HUES48 (cell line): ENCODE data around the gene CNBD2.
"Not testable (repeated sequence)": the region's sequence is repeated elsewhere in the genome, so short reads cannot be mapped to it uniquely, and the experiment has no call there.

Source experiments
- H3K27ac ChIP-seq: one replicate; pipeline ENCODE4 v1.7.0; 2013; ENCODE audit warnings: low read depth, low read length, inconsistent platforms
- H3K27me3 ChIP-seq: 2 replicates; pipeline ENCODE4 v1.6.1; 2013; ENCODE audit warnings: mild to moderate bottlenecking, low read length; ENCODE audit not compliant: control insufficient read depth, insufficient read depth
- H3K36me3 ChIP-seq: 2 replicates; pipeline ENCODE4 v1.6.1; 2013; ENCODE audit warnings: low read length; ENCODE audit not compliant: control insufficient read depth, insufficient read depth
- H3K4me1 ChIP-seq: 2 replicates; pipeline ENCODE4 v1.6.1; 2013; ENCODE audit warnings: mild to moderate bottlenecking, low read length; ENCODE audit not compliant: control insufficient read depth, insufficient read depth
- H3K4me3 ChIP-seq: 2 replicates; pipeline ENCODE4 v1.5.1; 2013; ENCODE audit warnings: mild to moderate bottlenecking, low read depth, low read length
- H3K9ac ChIP-seq: 2 replicates; pipeline ENCODE4 v1.6.1; 2013; ENCODE audit warnings: mild to moderate bottlenecking, low read depth, low read length, moderate library complexity
- H3K9me3 ChIP-seq: 2 replicates; pipeline ENCODE4 v1.6.1; 2013; ENCODE audit warnings: low read length; ENCODE audit not compliant: control insufficient read depth, insufficient read depth

Gene CNBD2

DNA sequence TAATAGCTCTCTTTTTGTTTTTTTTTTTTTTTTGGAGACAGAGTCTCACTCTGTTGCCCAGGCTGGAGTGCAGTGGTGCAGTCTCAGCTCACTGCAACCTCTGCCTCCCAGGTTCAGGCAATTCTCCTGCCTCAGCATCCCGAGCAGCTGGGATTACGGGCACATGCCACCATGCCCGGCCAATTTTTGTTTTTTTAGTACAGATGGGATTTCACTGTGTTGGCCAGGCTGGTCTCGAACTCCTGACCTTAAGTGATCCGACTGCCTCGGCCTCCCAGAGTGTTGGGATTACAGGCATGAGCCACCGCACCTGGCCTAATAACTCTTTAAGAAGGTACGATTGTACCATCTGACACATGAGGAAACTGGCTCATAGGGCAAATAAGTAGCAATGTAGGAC lies 28.1 kb downstream of the CNBD2 start:
- H3K9me3 ChIP-seq, H3K27me3 ChIP-seq, H3K9ac ChIP-seq, H3K4me3 ChIP-seq, H3K27ac ChIP-seq, H3K4me1 ChIP-seq, H3K36me3 ChIP-seq: not testable (repeated sequence)

DNA sequence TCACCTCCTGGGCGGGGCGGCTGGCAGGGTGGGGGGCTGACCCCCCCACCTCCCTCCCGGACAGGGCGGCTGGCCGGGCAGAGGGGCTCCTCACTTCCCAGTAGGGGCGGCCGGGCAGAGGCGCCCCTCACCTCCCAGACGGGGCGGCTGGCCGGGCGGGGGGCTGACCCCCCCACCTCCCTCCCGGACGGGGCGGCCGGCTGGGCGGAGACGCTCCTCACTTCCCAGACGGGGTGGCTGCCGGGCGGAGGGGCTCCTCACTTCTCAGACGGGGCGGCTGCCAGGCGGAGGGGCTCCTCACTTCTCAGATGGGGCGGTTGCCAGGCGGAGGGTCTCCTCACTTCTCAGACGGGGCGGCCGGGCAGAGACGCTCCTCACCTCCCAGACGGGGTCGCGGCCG lies 32.9 kb downstream of the CNBD2 start:
- not testable (repeated sequence) for H3K9ac ChIP-seq, H3K27me3 ChIP-seq

DNA sequence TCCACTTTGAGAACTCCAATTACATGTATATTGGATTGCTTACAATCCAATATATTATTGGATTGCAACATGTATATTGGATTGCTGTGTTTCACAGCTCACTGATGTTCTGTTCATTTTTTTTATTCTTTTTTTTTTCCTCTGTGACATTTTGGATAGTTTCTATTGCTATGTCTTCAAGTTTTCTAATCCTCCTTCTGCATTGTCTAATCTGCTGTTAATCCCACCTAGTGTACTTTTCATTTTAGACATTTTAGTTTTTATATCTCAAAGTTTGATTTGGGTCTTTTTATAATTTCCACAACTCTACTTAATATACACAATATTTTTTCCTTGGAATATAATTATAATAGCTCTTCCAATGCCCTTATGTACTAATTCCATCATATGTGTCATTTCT lies 34.5 kb downstream of the CNBD2 start:
- H3K27ac ChIP-seq, result no peak overlapping the region
- no peaks in the 10 kb centered on the region for H3K4me1 ChIP-seq
- H3K27me3 ChIP-seq, result no peaks in the 10 kb centered on the region
- H3K9me3 ChIP-seq, result peaks cover 14% of the 10 kb centered on the region; the same call in 1 of the 2 replicates
- no peaks in the 10 kb centered on the region for H3K36me3 ChIP-seq
- H3K9ac ChIP-seq, result no peak overlapping the region
- no peak overlapping the region for H3K4me3 ChIP-seq

More for the DNA sequence above, 32.9 kb downstream of the CNBD2 start:
- not testable (repeated sequence) for H3K4me1 ChIP-seq, H3K4me3 ChIP-seq, H3K27ac ChIP-seq, H3K36me3 ChIP-seq
- H3K9me3 ChIP-seq, result peaks cover 14% of the 10 kb centered on the region; the same call in 1 of the 2 replicates

DNA sequence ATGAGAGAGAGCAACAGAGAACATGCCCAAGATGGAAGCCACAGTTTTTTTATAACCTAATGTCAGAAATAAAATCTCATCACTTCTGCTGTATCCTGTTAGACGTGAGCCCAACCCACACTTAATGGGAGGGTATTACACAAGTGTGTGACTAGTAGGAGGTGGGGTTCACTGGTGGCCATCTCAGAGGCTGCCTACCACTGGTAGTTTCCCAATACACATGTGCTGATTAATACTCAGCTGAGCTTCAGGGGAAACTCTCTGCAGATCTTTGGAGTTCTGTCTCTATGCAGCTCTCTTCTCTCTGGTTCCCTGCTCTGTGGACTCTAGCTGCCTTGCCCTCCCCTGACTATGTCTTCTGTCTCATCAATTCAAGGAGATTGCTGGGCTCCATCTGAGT lies 35.7 kb downstream of the CNBD2 start:
- no peak overlapping the region for H3K9ac ChIP-seq
- H3K36me3 ChIP-seq, result no peaks in the 10 kb centered on the region
- no peak overlapping the region for H3K4me3 ChIP-seq
- H3K9me3 ChIP-seq, result peaks cover 14% of the 10 kb centered on the region; the same call in 1 of the 2 replicates
- H3K4me1 ChIP-seq, result no peaks in the 10 kb centered on the region
- no peak overlapping the region for H3K27ac ChIP-seq
- H3K27me3 ChIP-seq, result no peaks in the 10 kb centered on the region

DNA sequence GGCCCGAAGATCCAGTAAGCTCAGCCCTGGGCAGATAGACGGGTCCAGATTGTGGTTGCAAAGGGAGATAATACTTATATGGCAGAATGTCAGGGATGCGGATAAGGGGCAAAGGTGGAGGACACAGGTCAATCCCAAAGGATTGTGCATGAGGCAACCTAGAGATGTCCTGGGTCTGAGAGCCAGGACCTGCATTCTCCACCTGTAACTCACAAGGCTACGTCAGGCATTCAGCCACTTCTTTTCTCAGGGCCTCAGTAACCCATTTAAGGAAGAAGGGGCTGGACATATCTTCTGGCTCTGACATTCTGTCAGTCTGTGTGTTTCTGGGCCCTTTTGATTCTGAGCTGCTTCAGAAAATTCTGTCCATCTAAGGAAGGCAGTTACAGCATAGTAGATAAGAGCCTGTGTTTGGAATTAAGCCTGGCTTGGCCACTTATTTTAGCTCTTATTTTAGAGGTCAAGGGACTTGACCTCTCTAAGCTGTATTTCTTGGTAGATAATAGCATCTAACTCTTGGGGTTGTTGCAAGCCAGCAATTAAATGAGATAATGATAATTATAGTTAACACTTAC lies 40.2 kb downstream of the CNBD2 start:
- Histone ChIP-seq H3K27me3 (no peaks in the 10 kb centered on the region), H3K9me3 (peaks cover 1% of the 10 kb centered on the region; the same call in 1 of the 2 replicates), H3K36me3 (no peaks in the 10 kb centered on the region), H3K27ac (no peak overlapping the region), H3K4me1 (no peaks in the 10 kb centered on the region), H3K4me3 (no peak overlapping the region), H3K9ac (no peak overlapping the region)

DNA sequence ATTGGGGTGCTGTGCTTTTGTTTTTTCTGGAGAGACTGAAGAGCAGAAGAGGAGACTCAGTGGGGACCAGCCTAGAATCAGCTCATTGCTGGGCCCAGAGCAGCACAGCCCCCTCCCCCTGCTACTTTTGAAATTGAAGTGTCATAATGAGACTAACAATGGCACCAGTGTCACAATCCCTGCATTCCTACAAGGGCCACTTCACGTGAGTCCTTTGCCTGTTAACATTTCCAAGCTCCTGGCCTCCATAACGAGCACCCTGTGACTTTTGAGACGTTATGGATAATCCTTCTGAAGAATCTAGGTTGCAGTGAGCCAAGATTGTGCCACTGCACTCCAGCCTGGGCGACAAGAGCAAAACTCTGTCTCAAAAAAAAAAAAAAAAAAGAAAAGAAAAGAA lies 41.7 kb downstream of the CNBD2 start:
- Histone ChIP-seq H3K9me3 (no peaks in the 10 kb centered on the region), H3K27ac (no peak overlapping the region), H3K27me3 (no peaks in the 10 kb centered on the region), H3K36me3 (no peaks in the 10 kb centered on the region), H3K4me1 (no peaks in the 10 kb centered on the region), H3K9ac (no peak overlapping the region), H3K4me3 (no peak overlapping the region)

DNA sequence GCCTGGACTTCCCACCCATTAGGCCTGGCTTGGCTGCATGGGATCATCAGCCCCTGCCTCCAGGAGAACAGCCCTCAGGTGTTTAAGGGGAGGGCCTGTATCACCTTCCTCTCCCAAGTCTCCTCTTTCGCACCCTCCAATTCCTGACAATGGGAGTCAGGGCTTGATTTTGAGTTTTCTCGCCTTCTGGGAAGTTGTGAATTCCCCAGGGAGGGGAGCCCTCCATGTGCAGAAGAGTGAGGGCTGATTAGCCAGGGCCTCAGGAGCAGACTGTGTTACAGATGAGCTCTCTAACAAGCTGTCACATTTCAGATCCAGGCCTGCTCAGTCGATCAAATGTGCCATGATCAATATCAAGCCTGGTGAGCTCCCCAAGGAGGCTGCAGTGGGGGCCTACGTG lies 42.4 kb downstream of the CNBD2 start:
- Histone ChIP-seq H3K36me3 (no peaks in the 10 kb centered on the region), H3K4me3 (no peak overlapping the region), H3K27me3 (no peaks in the 10 kb centered on the region), H3K4me1 (no peaks in the 10 kb centered on the region), H3K9ac (no peak overlapping the region), H3K27ac (no peak overlapping the region), H3K9me3 (no peaks in the 10 kb centered on the region)

DNA sequence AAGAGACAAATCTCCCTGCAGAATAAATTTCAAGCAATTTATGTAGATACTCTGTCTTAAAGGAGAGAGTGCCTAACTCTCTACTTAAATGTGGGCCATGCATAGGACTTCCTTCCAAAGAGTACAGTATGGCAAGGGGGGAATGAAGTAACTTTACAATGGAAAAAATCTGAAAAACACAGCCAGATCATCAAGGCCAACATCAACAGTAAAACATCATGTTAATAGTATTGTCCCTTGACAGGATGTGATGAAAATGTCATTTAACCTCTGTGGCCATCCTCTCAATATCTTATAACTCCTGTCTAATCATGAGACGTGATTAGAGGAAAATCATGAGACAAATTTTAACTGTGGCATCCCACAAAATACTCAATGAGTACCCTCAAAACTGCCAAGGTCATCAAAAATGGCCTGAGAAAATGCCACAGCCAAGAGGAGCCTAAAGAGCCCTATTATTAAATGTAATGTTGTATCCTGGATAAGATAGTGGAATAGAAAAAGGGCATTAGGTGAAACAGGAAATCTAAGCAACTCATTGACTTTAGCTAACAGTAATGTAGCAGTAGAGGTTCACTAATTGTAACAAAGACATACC lies 47.5 kb downstream of the CNBD2 start:
- Histone ChIP-seq H3K4me1 (peaks cover 13% of the 10 kb centered on the region), H3K9me3 (no peaks in the 10 kb centered on the region), H3K27me3 (no peaks in the 10 kb centered on the region), H3K27ac (no peak overlapping the region), H3K9ac (no peak overlapping the region), H3K36me3 (no peaks in the 10 kb centered on the region), H3K4me3 (no peak overlapping the region)

DNA sequence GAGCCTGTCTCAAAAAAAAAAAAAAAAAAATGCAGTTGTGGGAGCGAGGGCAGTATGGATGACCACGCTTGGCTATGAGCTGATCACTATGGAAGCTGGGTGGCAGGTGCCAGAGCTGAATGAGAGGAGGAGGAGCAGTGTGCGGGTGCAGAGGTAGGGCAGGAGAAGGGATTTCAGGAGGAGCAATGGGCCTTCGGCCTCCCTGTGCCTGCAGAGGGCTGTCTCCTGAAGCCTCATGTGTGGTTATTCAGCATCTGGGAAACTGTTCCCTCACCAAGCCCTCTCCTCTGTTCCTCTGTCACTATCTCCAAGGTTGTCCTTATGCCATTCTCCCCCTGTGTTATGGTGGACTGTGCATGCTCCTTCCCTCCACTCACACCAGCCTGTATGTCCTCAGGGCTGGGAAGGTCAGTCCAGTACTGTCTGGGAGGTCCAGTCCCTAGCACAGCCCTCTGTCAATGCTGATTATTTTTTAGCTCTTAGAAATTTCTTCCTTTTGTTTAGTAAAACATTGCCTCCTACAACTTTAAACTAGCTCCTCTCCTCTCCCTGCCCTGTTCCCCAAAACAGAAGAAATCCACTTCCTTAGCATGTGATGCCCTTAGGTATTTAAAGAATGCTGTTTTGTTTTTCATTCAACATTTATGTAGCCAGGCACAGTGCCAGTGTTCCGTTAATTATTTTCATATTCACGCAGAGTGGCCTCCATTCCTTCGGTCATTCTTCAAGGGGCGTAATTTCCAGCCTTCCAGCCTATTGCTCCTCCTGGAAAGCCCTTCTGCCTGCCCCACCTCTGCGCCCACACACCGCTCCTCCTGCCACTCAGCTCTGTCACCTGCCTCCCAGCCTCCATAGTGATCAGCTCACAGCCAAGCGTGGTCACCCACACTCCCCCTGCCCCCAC lies 48.9 kb downstream of the CNBD2 start:
- Histone ChIP-seq H3K27me3 (no peaks in the 10 kb centered on the region), H3K9me3 (no peaks in the 10 kb centered on the region), H3K9ac (no peak overlapping the region), H3K4me3 (no peak overlapping the region), H3K4me1 (peaks cover 13% of the 10 kb centered on the region), H3K36me3 (no peaks in the 10 kb centered on the region), H3K27ac (no peak overlapping the region)

DNA sequence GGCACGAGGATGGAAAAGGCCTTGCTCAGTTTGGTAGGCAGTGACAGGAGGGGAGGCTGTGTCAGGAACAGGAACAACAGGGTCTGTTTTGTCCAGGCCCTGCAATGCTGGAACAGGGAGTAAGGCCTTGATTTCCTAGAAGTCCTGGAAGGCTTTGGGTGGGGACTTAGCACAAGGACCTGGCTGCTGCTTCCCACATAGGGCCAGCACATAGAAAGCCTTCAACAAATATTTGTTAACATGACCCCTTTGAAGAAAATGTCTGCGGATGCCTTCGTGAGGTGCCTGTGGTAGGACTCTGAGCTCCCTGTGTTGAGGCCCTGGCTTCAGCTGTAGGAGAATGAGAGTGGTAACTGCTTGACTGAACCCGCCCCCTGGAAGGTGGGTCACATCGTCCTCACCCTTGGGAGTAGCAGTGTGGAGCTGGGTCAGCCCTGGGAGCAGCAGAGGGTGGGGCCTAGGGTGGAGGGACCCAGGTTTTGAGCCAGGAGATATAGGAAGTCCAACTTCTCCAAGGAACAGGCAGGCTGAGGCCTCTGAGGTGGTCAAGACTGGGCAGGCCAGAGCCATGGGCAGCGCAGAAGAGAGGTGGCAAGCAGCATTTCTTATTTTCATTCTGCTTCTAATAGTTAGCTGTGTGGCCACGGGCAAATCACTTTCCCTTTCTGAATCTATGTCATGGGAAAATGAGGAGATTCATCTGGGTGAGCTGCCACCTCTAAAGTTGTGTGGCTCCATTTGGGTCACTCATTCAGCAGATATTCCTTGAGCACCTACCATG lies 50.0 kb downstream of the CNBD2 start:
- Histone ChIP-seq H3K36me3 (no peaks in the 10 kb centered on the region), H3K9ac (no peak overlapping the region), H3K27ac (no peak overlapping the region), H3K27me3 (no peaks in the 10 kb centered on the region), H3K4me1 (peaks cover 13% of the 10 kb centered on the region), H3K9me3 (no peaks in the 10 kb centered on the region), H3K4me3 (no peak overlapping the region)
